Lung (tissue), 12 donors: ENCODE data around the gene PCDHGB7. TPM values are rescaled to one million over a fixed set of nuclear protein-coding genes. Genes with fewer than 3 reads are reported as not detected.
"Not testable (repeated sequence)": the region's sequence is repeated elsewhere in the genome, so short reads cannot be mapped to it uniquely, and the experiment has no call there.

ENCODE experiments used
- ATAC-seq: fragments of 200-7000 bp; cut with Tn5 transposase; one replicate; pipeline ENCODE4 v1.9.1; 2020; ENCODE audit warnings: moderate number of reproducible peaks; ENCODE audit not compliant: insufficient read depth, low FRiP score
- DNase-seq, 3 donors: peaks; one replicate each; pipeline ENCODE4 v3.0.0-alpha.2; 2013 to 2017
- H3K27ac ChIP-seq, 2 donors: one replicate each; pipeline ENCODE4 v1.5.1; 2013; ENCODE audit warnings: mild to moderate bottlenecking in 2 of 2, moderate library complexity in 2 of 2, control low read depth in 1 of 2, inconsistent platforms in 1 of 2, low read depth in 1 of 2, low read length in 1 of 2
- H3K27me3 ChIP-seq, 3 donors: one replicate each; pipeline ENCODE4 v1.5.1; 2013; ENCODE audit warnings: low read length in 2 of 3; ENCODE audit not compliant: control insufficient read depth in 3 of 3, insufficient read depth in 3 of 3
- H3K36me3 ChIP-seq, 4 donors: one replicate each; pipeline ENCODE4 v1.5.1; 2013; ENCODE audit warnings: low read length in 4 of 4, mild to moderate bottlenecking in 1 of 4, moderate library complexity in 1 of 4; ENCODE audit not compliant: control insufficient read depth in 4 of 4, insufficient read depth in 4 of 4
- H3K4me1 ChIP-seq, 5 donors: one replicate each; pipeline ENCODE4 v1.5.1; 2013; ENCODE audit warnings: low read length in 5 of 5, mild to moderate bottlenecking in 2 of 5, moderate library complexity in 1 of 5; ENCODE audit not compliant: control insufficient read depth in 5 of 5, insufficient read depth in 5 of 5
- H3K4me3 ChIP-seq: one replicate; pipeline ENCODE4 v1.5.1; 2013; ENCODE audit warnings: mild to moderate bottlenecking, control low read depth, moderate library complexity
- H3K9ac ChIP-seq, 2 donors: one replicate each; pipeline ENCODE4 v1.5.1; 2013; ENCODE audit warnings: low read length in 2 of 2, control low read depth in 1 of 2; ENCODE audit not compliant: insufficient read depth in 1 of 2
- H3K9me3 ChIP-seq, 4 donors: one replicate each; pipeline ENCODE4 v1.5.1; 2013; ENCODE audit warnings: low read length in 3 of 4, mild to moderate bottlenecking in 1 of 4, moderate library complexity in 1 of 4; ENCODE audit not compliant: control insufficient read depth in 4 of 4, insufficient read depth in 3 of 4
- CTCF ChIP-seq: IDR thresholded peaks from 2 replicates; pipeline ENCODE4 v1.5.1; 2012; ENCODE audit warnings: mild to moderate bottlenecking; ENCODE audit errors: control extremely low read depth, extremely low read depth
- WGBS, 2 donors: extraction: QIAGEN DNeasy Blood & Tissue Kit; methylation state at CpG; one replicate each; pipeline ENCODE4 v1.1.7; 2013; 5-methylcytosine and 5-hydroxymethylcytosine counted together
- polyA plus RNA-seq, 2 donors: library from polyadenylated mRNA; stranded (reverse); fragments of 200-250 nt; gene quantifications; one replicate each; pipeline ENCODE4 v1.2.1, GENCODE V29; 2013
- total RNA-seq, 2 donors: library from RNA; depleted of rRNA in 1 of 2; stranded (reverse); fragments of >200 nt in 1 of 2; gene quantifications; one replicate each; pipeline ENCODE4 v1.2.1, GENCODE V29; 2014 to 2021
- donor health status: control.
- donor health status: control.
- donor health status: Bipolar disorder and iron deficiency.
- donor health status: healthy.
- donor health status: DM: yes; HTN: yes; CAD: no.

PCDHGB7 gene
- total and polyA plus RNA-seq, 4 donors: 1.6 to 18.1 (median 10.6) TPM

- peaks cover 0 to 57% (median 27%) of the 10 kb centered on the region in 4 donors for H3K9me3 ChIP-seq
- H3K36me3 ChIP-seq: peaks cover 0 to 26% (median 0%) of the 10 kb centered on the region in 4 donors
- not testable (repeated sequence) for H3K27ac ChIP-seq, H3K27me3 ChIP-seq, H3K4me1 ChIP-seq, H3K4me3 ChIP-seq, H3K9ac ChIP-seq
- peak; percentile 54 to 64 (median 62) for DNase-seq
- peak; percentile 62 for ATAC-seq
- TF ChIP-seq CTCF: peak; percentile 29
- 10% methylated on average over 48 to 51 of the region's 51 CpGs for WGBS, 2 donors
Observed at GRCh38 chr5:141407790-141408505, 9.5 kb upstream of the PCDHGB7 start, which contains the start of gene PCDHGB6. TSS of gene PCDHGB6 (plus strand) at chr5:141408021. CDS start at chr5:141408203, 182 bp downstream.

DNA sequence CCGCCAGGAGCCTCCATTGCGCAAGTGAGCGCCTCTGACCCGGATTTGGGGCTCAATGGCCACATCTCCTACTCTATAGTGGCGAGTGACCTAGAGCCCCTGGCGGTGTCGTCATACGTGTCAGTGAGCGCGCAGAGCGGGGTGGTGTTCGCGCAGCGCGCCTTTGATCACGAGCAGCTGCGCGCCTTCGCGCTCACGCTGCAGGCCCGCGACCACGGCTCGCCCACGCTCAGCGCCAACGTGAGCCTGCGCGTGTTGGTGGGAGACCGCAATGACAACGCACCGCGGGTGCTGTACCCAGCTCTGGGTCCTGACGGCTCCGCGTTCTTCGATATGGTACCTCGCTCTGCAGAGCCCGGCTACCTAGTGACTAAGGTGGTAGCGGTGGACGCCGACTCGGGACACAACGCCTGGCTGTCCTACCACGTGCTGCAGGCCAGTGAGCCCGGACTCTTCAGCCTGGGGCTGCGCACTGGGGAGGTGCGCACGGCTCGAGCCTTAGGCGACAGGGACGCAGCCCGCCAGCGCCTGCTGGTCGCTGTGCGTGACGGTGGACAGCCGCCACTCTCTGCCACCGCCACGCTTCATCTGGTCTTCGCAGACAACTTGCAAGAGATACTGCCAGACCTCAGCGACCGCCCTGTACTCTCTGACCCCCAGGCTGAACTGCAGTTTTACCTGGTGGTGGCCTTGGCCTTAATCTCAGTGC lies 7.7 kb upstream of the PCDHGB7 start:
- Histone ChIP-seq H3K27me3 (peaks cover 0 to 7% (median 7%) of the 10 kb centered on the region in 3 donors), H3K9me3 (peaks cover 0 to 56% (median 31%) of the 10 kb centered on the region in 4 donors), H3K9ac (no peak overlapping the region), H3K4me1 (peaks cover 0 to 4% (median 0%) of the 10 kb centered on the region in 5 donors), H3K27ac (no peak overlapping the region), H3K36me3 (peaks cover 0 to 32% (median 0%) of the 10 kb centered on the region in 4 donors), H3K4me3 (no peak overlapping the region)
- 26 to 27% methylated on average over 64 of the region's 64 CpGs for WGBS, 2 donors
- TF ChIP-seq CTCF: no peak
- no peak for ATAC-seq
- DNase-seq: no peak

- peaks cover 0 to 7% (median 7%) of the 10 kb centered on the region in 3 donors for H3K27me3 ChIP-seq
- 58 to 77% methylated on average over 3 of the region's 3 CpGs for WGBS, 2 donors
- no peak overlapping the region for H3K9ac ChIP-seq
- H3K9me3 ChIP-seq: peaks cover 0 to 51% (median 31%) of the 10 kb centered on the region in 4 donors
- no peak overlapping the region for H3K4me3 ChIP-seq
- H3K4me1 ChIP-seq: peaks cover 0 to 2% (median 0%) of the 10 kb centered on the region in 5 donors
- no peak for TF ChIP-seq CTCF
- DNase-seq (no peak), ATAC-seq (no peak)
- H3K36me3 ChIP-seq: peaks cover 0 to 30% (median 0%) of the 10 kb centered on the region in 4 donors
- H3K27ac ChIP-seq: no peak overlapping the region
Observed at GRCh38 chr5:141411575-141411974, 5.9 kb upstream of the PCDHGB7 start.
